Activated CD4-positive, alpha-beta memory T cell treated with anti-CD3 and anti-CD28 coated beads, Interleukin-2, amount 10 ng/mL, durations not matched to agents 7 days and 5 days (primary cell): Measurements from ENCODE around the gene FAM169A. TPM values are rescaled to one million over a fixed set of nuclear protein-coding genes. Genes with fewer than 3 reads are reported as not detected.
A peak's percentile ranks its signal among the peaks of the same experiment; 100 is the strongest.
"Not testable (repeated sequence)": the region's sequence is repeated elsewhere in the genome, so short reads cannot be mapped to it uniquely, and the experiment has no call there.

Experiments used
- CTCF ChIA-PET: fragments of 350-600 bp; sonication (Branson Sonifier 250); formaldehyde crosslinking; loops from one replicate; lab custom pipeline; 2021; ENCODE audit warnings: antibody characterized with exemption, inconsistent platforms; lab: Charles Lee
- POLR2A ChIA-PET: fragments of 350-600 bp; sonication (Branson Sonifier 250); formaldehyde crosslinking; loops from one replicate; lab custom pipeline; 2021; ENCODE audit warnings: antibody characterized with exemption; lab: Charles Lee
- DNase-seq: peaks from one replicate; pipeline ENCODE4 v3.0.0-alpha.2; 2020
- H3K27ac Mint-ChIP-seq: one replicate; pipeline ENCODE4 v1.8.0; 2021; ENCODE audit warnings: mild to moderate bottlenecking, mixed read lengths
- H3K27me3 Mint-ChIP-seq: one replicate; pipeline ENCODE4 v1.8.0; 2021; ENCODE audit warnings: mixed read lengths
- H3K36me3 Mint-ChIP-seq: one replicate; pipeline ENCODE4 v1.8.0; 2021; ENCODE audit warnings: low read depth, mixed read lengths
- H3K4me1 Mint-ChIP-seq: one replicate; pipeline ENCODE4 v1.8.0; 2021; ENCODE audit warnings: mixed read lengths
- H3K4me3 Mint-ChIP-seq: one replicate; pipeline ENCODE4 v1.8.0; 2021; ENCODE audit warnings: mild to moderate bottlenecking, mixed read lengths
- H3K9me3 Mint-ChIP-seq: one replicate; pipeline ENCODE4 v1.8.0; 2021; ENCODE audit warnings: mixed read lengths
- total RNA-seq, 2 experiments: library from RNA; stranded (reverse); gene quantifications; one replicate each; pipeline ENCODE4 v1.2.3, GENCODE V29; 2021

The FAM169A gene
- total RNA-seq, 2 experiments from 2014 or later, result 3.5 to 4.6 TPM

DNA sequence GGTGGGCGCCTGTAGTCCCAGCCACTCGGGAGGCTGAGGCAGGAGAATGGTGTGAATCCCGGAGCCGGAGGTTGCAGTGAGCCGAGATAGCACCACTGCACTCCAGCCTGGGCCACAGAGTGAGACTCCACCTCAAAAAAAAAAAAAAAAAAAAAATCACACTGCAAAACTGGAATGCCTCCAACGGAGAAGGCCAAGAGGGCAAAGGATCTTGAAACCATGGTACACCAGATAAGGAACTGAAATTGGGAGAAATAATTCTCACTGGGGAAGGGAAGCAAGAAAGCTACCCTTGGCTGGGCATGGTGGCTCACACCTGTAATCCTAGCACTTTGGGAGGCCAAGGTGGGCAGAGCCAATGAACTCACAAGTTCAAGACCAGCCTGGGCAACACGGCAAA lies 9.2 kb downstream of the FAM169A start:
- DNase-seq, H3K27me3 Mint-ChIP-seq, CTCF ChIA-PET, H3K4me1 Mint-ChIP-seq, POLR2A ChIA-PET, H3K27ac Mint-ChIP-seq, H3K36me3 Mint-ChIP-seq, H3K9me3 Mint-ChIP-seq, H3K4me3 Mint-ChIP-seq: not testable (repeated sequence)

DNA sequence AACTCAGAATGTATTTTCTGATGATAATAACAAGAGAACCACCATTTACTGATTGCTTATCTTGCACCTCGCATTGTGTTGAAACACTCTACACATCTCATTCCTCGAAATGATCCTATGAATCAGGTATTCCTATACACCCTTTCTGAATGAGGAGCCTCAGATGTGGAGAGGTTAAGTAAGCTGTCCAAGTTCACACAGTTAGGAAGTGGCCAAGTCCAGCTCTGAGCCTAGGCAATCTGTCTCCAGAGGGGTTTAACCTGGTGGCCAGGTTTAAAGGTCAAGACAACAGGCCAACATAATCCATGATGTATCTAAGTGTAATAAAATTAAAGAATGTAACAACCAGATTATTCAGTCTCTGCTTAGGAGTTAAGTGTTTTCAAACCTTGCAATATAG lies 12.9 kb downstream of the FAM169A start:
- Mint-ChIP-seq H3K4me1 (peaks cover 14% of the 10 kb centered on the region), H3K36me3 (no peaks in the 10 kb centered on the region), H3K4me3 (no peak overlapping the region), H3K27ac (no peak overlapping the region), H3K9me3 (no peaks in the 10 kb centered on the region), H3K27me3 (no peaks in the 10 kb centered on the region)
- no peak for DNase-seq
- CTCF ChIA-PET, result interaction anchor here (0.6 kb wide), 1 partner anchor 410 kb away, joined by 4 read pairs; no protein-coding TSS in a partner anchor
- POLR2A ChIA-PET, result no interaction called here

DNA sequence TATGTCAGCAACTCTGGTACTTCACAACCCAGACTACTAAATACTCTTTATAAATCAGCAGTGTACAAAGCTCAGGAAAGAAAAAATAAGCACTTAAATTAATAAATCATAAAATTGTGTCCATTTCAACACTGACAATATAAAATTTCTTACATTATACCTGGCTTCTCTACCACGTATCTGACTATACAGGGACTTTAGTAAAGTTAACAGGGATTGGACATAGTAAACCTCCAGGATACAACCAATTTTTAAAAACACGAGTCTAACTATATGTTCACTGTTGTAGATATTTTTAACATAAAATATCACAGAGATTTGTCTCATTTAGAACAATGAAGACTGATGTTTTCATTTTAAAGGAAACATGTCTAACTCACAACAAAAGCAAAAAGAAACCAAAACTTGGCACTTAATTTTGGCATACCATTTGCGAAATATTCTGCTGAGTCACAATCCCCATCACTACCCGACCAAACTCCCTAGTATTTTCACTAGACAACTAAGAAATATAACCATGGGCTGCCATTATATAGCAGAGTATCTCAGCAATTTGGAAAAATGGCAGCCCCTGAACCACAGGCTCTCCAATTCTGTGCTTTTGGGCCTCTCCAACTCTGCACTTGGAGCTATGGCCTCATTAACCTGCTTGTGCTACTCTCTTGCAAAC lies 14.4 kb downstream of the FAM169A start:
- no peaks in the 10 kb centered on the region for H3K27me3 Mint-ChIP-seq
- peak overlapping the region; percentile 55 for H3K4me3 Mint-ChIP-seq
- peaks cover 14% of the 10 kb centered on the region for H3K4me1 Mint-ChIP-seq
- ChIA-PET CTCF (no interaction called here), POLR2A (interaction anchor here (1.1 kb wide), 1 partner anchor 14 kb away, joined by 3 read pairs; the partner anchor contains the start of gene FAM169A)
- peak overlapping the region; percentile 75 for H3K27ac Mint-ChIP-seq
- no peaks in the 10 kb centered on the region for H3K36me3 Mint-ChIP-seq
- H3K9me3 Mint-ChIP-seq, result no peaks in the 10 kb centered on the region
- DNase-seq, result no peak

DNA sequence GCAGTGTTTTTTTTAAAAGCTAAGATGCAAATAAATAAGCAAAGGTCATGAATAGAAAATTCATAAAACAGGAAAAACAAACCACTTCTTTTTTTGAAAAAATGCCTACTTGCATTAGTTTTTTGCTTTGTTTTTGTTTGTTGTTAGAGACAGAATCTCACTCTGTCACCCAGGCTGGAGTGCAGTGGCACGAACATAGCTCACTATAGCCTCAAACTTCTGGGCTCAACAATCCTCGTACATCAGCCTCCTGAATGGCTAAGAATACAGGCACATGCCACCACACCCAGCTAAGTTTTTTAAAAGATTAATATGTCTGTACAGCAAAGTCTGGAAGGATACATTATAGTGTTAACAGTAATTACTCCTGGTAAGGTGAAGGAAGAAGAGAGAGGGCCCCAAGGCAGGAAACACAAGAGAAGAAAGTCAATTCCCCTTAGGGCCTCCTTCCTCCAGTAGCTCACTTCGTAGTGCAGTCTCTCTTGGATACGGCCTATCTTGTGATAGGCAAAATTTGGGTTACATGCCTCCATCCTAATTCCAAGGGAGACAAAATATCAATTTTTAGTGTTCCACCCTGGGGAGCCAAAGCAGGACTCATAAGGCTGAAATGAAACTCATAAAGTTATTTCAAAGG lies 15.3 kb downstream of the FAM169A start:
- DNase-seq, result no peak
- ChIA-PET CTCF (no interaction called here), POLR2A (no interaction called here)
- Mint-ChIP-seq H3K4me1 (peaks cover 14% of the 10 kb centered on the region), H3K36me3 (no peaks in the 10 kb centered on the region), H3K27me3 (no peaks in the 10 kb centered on the region), H3K4me3 (peak overlapping the region; percentile 2), H3K9me3 (no peaks in the 10 kb centered on the region), H3K27ac (peak overlapping the region; percentile 41)

DNA sequence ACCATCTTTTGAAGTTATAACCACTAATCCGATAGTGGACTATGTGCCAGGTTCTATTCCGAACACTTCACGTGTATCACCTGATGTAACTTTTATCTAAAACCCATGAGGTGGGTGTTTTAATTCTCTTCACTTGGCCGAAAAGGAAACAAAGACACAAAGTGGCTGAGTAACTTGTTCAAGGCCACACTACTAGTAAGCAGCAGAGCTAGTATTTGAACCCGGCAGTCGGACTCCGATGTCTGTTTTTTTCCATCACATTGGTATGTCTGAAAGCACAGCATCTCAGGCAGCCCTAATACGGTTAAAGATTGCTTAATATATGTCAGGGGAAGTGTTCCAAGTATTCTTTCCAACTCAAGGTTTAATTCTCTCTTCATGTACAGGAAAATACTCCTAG lies 16.2 kb downstream of the FAM169A start:
- H3K4me1 Mint-ChIP-seq, result peaks cover 14% of the 10 kb centered on the region
- H3K4me3 Mint-ChIP-seq, result no peak overlapping the region
- no peak overlapping the region for H3K27ac Mint-ChIP-seq
- POLR2A ChIA-PET, result no interaction called here
- CTCF ChIA-PET, result interaction anchor here (0.9 kb wide), 1 partner anchor 204 kb away, joined by 3 read pairs; no protein-coding TSS in a partner anchor
- no peaks in the 10 kb centered on the region for H3K27me3 Mint-ChIP-seq
- H3K9me3 Mint-ChIP-seq, result no peaks in the 10 kb centered on the region
- H3K36me3 Mint-ChIP-seq, result no peaks in the 10 kb centered on the region
- no peak for DNase-seq

DNA sequence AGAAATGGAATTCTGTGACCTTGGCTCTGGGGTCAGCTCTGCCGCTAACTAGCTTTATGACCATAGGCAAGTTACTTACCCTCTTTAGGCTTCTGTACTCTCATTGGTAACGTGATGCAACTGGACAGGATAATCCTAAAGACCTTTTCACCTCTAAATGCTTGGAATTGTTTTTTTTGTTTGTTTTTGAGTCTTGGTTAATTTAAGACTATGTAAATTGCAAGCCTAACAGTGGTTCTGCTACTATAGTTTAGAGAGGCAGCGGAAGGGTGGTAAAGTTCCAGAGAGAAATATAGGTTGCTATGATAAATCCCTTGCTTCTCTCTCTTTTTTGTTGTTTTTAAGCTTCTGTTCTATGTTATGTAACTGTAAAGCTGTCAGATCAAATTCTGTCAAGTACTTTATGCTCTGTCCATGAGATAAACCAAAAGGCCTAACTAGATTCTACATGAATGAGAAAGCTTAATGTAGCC lies 17.6 kb downstream of the FAM169A start:
- Mint-ChIP-seq H3K4me1 (peaks cover 14% of the 10 kb centered on the region), H3K9me3 (no peaks in the 10 kb centered on the region), H3K27me3 (no peaks in the 10 kb centered on the region), H3K36me3 (no peaks in the 10 kb centered on the region), H3K4me3 (no peak overlapping the region), H3K27ac (no peak overlapping the region)
- POLR2A ChIA-PET, result no interaction called here
- CTCF ChIA-PET, result no interaction called here
- DNase-seq, result no peak

DNA sequence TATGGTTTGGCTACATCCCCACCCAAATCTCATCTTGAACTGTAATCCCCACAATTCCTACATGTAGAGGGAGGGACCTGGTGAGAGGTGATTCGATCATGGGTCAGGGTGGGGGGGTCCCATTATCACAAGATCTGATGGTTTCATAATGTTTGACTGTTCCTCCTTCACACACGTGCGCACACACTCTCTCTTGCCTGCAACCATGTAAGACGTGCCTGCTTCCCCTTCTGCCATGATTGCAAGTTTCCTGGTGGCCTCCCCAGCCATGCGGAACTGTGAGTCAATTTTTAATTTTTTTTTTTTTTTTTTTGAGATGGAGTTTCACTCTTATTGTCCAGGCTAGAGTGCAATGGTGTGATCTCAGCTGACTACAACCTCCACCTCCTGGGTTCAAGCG lies 27.0 kb downstream of the FAM169A start:
- DNase-seq, result no peak
- no peaks in the 10 kb centered on the region for H3K27me3 Mint-ChIP-seq
- H3K4me1 Mint-ChIP-seq, result peaks cover 3% of the 10 kb centered on the region
- H3K27ac Mint-ChIP-seq, result no peak overlapping the region
- no peak overlapping the region for H3K4me3 Mint-ChIP-seq
- H3K36me3 Mint-ChIP-seq, result no peaks in the 10 kb centered on the region
- H3K9me3 Mint-ChIP-seq, result no peaks in the 10 kb centered on the region
- POLR2A ChIA-PET, result no interaction called here
- CTCF ChIA-PET, result interaction anchor here (0.6 kb wide), 1 partner anchor 123 kb away, joined by 5 read pairs; no protein-coding TSS in a partner anchor

DNA sequence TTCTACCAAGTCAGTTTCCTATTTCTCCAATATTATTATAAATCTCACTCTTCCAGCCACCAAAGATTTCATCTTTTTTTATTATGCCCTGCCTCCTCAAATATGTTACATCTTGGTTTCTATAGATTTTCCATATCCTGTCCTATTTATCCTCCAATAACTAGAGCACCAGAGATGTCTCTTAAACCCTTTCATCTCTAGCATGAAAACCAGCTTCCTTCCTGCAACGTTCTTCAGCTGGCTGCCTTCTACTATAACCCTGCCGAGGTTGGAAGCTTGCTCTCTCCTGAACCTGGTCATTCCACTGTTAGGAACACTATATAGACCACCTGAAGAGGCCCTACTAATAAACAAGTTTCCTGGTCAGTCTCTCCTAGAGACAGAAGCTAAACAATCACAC lies 27.9 kb downstream of the FAM169A start:
- H3K27ac Mint-ChIP-seq, result no peak overlapping the region
- H3K4me3 Mint-ChIP-seq, result no peak overlapping the region
- ChIA-PET CTCF (interaction anchor here (0.6 to 0.9 kb wide), 3 partner anchors 16 to 122 kb away, joined by 3 to 5 read pairs (median 3); no protein-coding TSS in a partner anchor), POLR2A (no interaction called here)
- H3K27me3 Mint-ChIP-seq, result no peaks in the 10 kb centered on the region
- H3K4me1 Mint-ChIP-seq, result peaks cover 3% of the 10 kb centered on the region
- DNase-seq, result no peak
- H3K36me3 Mint-ChIP-seq, result no peaks in the 10 kb centered on the region
- no peaks in the 10 kb centered on the region for H3K9me3 Mint-ChIP-seq

DNA sequence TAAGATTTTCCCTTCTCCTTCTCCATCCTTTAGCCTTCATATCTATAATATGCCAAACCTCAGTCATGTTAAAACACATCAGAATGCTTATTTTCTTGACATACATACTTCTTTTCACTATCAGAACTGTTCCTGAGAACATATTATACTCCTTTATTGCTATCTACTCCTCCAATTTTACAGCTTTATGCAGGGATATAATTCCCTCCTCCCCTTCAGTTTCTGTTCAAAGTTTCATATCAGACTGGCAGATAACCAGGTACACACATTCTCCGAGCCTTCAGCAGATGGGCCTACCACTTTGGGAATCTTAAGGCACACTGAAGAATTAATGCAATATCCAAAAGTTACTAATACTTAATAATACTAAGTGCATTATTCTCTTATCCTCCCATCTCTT lies 29.1 kb downstream of the FAM169A start:
- ChIA-PET CTCF (no interaction called here), POLR2A (no interaction called here)
- H3K27me3 Mint-ChIP-seq, result no peaks in the 10 kb centered on the region
- H3K4me1 Mint-ChIP-seq, result peaks cover 3% of the 10 kb centered on the region
- no peaks in the 10 kb centered on the region for H3K36me3 Mint-ChIP-seq
- DNase-seq, result no peak
- H3K4me3 Mint-ChIP-seq, result no peak overlapping the region
- no peak overlapping the region for H3K27ac Mint-ChIP-seq
- H3K9me3 Mint-ChIP-seq, result no peaks in the 10 kb centered on the region

DNA sequence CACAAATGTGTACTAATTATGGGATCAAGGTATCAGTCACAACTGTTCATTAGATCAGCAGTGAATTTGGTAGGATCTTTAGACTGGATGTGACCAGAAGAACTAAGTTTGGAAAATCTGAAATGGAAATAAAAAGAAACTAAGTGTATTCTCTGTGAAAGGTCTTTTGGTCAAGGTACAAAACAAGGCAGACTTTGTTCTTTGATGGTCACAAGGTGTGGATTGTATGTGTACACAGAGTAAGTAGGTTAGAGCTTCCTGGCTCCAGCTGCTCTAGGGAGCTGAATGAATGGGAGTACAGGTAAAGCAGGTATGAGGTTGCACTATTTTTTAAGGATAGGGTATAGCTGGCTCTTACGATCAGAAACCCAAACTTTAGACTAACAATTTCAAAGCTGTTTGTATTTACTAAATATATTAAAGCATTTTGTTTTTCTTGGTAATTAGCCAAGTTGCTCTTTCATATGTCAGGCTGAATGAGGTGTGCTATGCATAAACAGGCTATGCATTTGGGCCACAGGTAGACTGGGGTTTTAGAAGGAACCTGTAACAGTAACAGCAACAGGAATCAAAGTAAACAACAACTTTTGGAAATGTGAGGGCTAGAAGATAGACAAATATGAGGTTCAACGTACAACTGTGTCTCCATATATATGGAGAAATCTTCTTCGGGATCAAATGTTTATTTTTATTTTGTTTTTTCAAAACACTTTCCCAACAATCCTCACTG lies 32.5 kb downstream of the FAM169A start:
- H3K27ac Mint-ChIP-seq, result no peak overlapping the region
- no peaks in the 10 kb centered on the region for H3K36me3 Mint-ChIP-seq
- POLR2A ChIA-PET, result no interaction called here
- peaks cover 3% of the 10 kb centered on the region for H3K4me1 Mint-ChIP-seq
- H3K27me3 Mint-ChIP-seq, result no peaks in the 10 kb centered on the region
- H3K4me3 Mint-ChIP-seq, result no peak overlapping the region
- no peaks in the 10 kb centered on the region for H3K9me3 Mint-ChIP-seq
- CTCF ChIA-PET, result no interaction called here
- no peak for DNase-seq

DNA sequence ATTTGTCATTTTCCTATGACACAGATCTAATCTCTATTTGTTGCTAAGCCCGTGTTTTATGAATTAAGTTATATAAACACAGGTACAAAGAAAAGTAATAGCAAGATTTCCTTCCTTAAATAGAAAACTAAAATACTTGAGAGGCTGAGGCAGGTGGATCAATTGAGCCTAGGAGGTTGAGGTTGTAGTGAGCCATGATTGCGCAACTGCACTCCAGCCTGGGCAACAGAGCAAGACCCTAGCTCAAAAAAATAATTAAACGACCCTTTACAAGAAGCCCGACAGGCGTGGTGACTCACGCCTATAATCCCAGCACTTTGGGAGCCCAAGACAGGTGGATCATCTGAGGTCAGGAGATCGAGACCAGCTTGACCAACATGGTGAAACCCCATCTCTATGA lies 36.8 kb downstream of the FAM169A start:
- Mint-ChIP-seq H3K27me3 (no peaks in the 10 kb centered on the region), H3K36me3 (no peaks in the 10 kb centered on the region), H3K27ac (no peak overlapping the region), H3K4me3 (no peak overlapping the region), H3K9me3 (no peaks in the 10 kb centered on the region), H3K4me1 (no peaks in the 10 kb centered on the region)
- ChIA-PET CTCF (no interaction called here), POLR2A (no interaction called here)
- no peak for DNase-seq

DNA sequence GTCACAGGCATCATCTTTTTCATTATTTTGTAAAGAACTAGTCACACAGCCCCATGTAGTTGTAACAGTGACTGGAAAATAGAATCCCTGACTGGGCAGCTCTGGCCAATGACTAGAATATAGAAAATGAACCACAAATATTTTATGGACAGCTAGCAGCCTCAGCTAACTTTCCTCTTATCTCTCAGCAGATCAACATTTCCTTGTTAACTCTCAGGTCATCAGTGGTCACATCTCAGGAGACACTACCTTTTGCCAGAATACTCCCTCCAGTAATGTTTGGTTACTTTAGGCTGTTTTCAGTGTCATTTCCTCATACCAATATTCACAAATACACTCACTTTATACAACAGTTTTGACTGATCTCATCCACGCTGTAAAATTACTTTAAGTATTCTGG lies 43.9 kb downstream of the FAM169A start:
- H3K9me3 Mint-ChIP-seq, result no peaks in the 10 kb centered on the region
- no peaks in the 10 kb centered on the region for H3K4me1 Mint-ChIP-seq
- no peak overlapping the region for H3K4me3 Mint-ChIP-seq
- no peak overlapping the region for H3K27ac Mint-ChIP-seq
- CTCF ChIA-PET, result no interaction called here
- no peaks in the 10 kb centered on the region for H3K36me3 Mint-ChIP-seq
- POLR2A ChIA-PET, result no interaction called here
- no peak for DNase-seq
- no peaks in the 10 kb centered on the region for H3K27me3 Mint-ChIP-seq

DNA sequence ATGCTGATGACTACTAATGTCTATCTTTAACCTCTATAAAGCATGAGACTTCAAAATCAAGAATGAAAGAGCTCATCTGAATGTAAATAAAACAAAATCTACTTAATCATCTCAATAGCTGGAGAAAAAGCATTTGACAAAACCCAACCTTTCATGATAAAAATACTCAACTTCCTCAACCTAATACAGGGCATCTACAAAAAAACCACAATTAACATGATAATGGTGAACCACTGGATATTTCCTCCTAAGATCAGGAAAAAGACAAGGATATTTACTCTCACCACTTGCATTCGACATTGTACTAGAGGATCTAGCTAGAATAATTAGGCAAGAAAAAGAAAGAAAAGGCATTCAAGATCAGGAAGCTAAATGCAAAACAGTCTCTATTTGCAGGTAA lies 49.3 kb downstream of the FAM169A start:
- no peak for DNase-seq
- ChIA-PET CTCF (no interaction called here), POLR2A (no interaction called here)
- no peak overlapping the region for H3K4me3 Mint-ChIP-seq
- no peak overlapping the region for H3K27ac Mint-ChIP-seq
- no peaks in the 10 kb centered on the region for H3K4me1 Mint-ChIP-seq
- peaks cover 2% of the 10 kb centered on the region for H3K36me3 Mint-ChIP-seq
- no peaks in the 10 kb centered on the region for H3K9me3 Mint-ChIP-seq
- no peaks in the 10 kb centered on the region for H3K27me3 Mint-ChIP-seq
